ENCODE data around the gene AMER3. TPM values are rescaled to one million over a fixed set of nuclear protein-coding genes. Genes with fewer than 3 reads are reported as not detected.

Gene AMER3
- total and polyA plus RNA-seq, 2 experiments from 2014 or later, result 0.05 to 0.49 TPM

GRCh38 chr2:130768191-130768855, 13.0 kb downstream of the AMER3 start (continued):
- TF ChIP-seq CTCF (conservative IDR thresholded peaks at IDR 0.05; ENCODE audit: low read depth in 2 of 2), result peak; percentile 51 to 59

DNA sequence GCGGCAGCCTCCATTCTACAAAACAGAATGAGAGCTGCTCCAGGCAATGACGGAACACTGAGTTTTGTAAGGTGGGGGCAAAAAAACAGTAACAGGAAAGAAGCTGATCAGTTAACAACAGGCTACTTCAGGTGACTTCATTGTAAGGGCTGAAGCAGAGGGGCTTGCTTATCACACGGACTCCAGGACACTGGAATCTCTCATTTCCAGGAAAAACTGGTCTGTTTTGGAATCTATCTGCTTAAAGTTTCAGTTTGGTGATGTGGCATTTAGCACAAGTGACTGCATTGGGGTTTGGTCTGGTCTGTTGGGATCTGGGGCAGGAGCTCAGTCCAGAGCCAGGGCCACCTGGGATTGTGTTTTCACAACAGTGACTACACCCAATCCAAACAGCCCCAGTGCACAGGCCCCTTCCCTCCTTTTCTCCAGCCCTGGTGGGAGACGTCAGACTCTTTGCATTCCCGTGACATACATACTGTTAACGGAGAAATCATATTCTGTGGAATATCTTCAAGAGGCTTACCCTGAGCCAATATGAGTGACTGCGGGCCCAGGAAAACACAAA, 14.1 kb downstream of the AMER3 start:
- H3K4me1 ChIP-seq (ENCODE audit: insufficient read depth), result no peaks in the 10 kb centered on the region; the same call in 1 of the 2 replicates
- no peak overlapping the region for H3K27ac Mint-ChIP-seq
- H3F3A ChIP-seq (replicated peaks; ENCODE audit: low read depth), result no peaks in the 10 kb centered on the region
- no peak for TF ChIP-seq ZNF331 (CRISPR knock-in tag; IDR thresholded peaks at IDR 0.05; ENCODE audit: low read depth)
- TF ChIP-seq NANOG (IDR thresholded peaks at IDR 0.05; ENCODE audit: borderline replicate concordance), result no peak
- TF ChIP-seq, protein P1, sequence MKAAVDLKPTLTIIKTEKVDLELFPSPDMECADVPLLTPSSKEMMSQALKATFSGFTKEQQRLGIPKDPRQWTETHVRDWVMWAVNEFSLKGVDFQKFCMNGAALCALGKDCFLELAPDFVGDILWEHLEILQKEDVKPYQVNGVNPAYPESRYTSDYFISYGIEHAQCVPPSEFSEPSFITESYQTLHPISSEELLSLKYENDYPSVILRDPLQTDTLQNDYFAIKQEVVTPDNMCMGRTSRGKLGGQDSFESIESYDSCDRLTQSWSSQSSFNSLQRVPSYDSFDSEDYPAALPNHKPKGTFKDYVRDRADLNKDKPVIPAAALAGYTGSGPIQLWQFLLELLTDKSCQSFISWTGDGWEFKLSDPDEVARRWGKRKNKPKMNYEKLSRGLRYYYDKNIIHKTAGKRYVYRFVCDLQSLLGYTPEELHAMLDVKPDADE (IDR thresholded peaks at IDR 0.05), result no peak
- TF ChIP-seq CTCF (conservative IDR thresholded peaks at IDR 0.05; ENCODE audit: low read depth in 2 of 2), result no peak
- no peak for TF ChIP-seq ZNF114 (CRISPR knock-in tag; IDR thresholded peaks at IDR 0.05)
- no peak for TF ChIP-seq EZH2 (IDR thresholded peaks at IDR 0.05; ENCODE audit: low read depth, unreplicated experiment)
- no peak for TF ChIP-seq REST (IDR thresholded peaks at IDR 0.05; ENCODE audit: unreplicated experiment)
- TF ChIP-seq STAT1 (IDR thresholded peaks at IDR 0.05; ENCODE audit: unreplicated experiment), result no peak
- TF ChIP-seq POLR2AphosphoS5 (IDR thresholded peaks at IDR 0.05; ENCODE audit: low read depth), result no peak
- DNase-seq (ENCODE audit: low spot score) (no peak), ATAC-seq (no peak)
- no peaks in the 10 kb centered on the region for H3K36me3 Mint-ChIP-seq (ENCODE audit: low read depth)
- H4K20me1 ChIP-seq (replicated peaks; ENCODE audit: insufficient read depth), result no peaks in the 10 kb centered on the region
- H3K9me3 Mint-ChIP-seq, result peaks cover 7% of the 10 kb centered on the region; the same call in 2 of the 3 replicates
- no peaks in the 10 kb centered on the region for H3K9me2 ChIP-seq (ENCODE audit: insufficient read depth)
- H3K79me2 ChIP-seq (replicated peaks; ENCODE audit: insufficient read depth), result no peaks in the 10 kb centered on the region
- H3K27me3 Mint-ChIP-seq (ENCODE audit: insufficient read depth, low read depth, poor library complexity), result peaks cover 10% of the 10 kb centered on the region
- H3K4me3 Mint-ChIP-seq, result no peak overlapping the region
- peak overlapping the region; percentile 59 for H2AFZ ChIP-seq
- no peak overlapping the region for H3K27ac ChIP-seq (ENCODE audit: low read depth)
- no peak overlapping the region for H3K4me3 ChIP-seq
- no peaks in the 10 kb centered on the region for H3K27me3 ChIP-seq (ENCODE audit: insufficient read depth)
- no peaks in the 10 kb centered on the region for H3K36me3 ChIP-seq (ENCODE audit: insufficient read depth)
- no peak overlapping the region for H3K4me2 ChIP-seq
- peaks cover 4% of the 10 kb centered on the region; the same call in 2 of the 3 replicates for H3K4me1 Mint-ChIP-seq
